SH-SY5Y (cell line): ENCODE measurements around the gene CDC7.

Experiments used
- GATA2 ChIP-seq: IDR thresholded peaks from 2 replicates; pipeline ENCODE4 v1.6.1; 2011; ENCODE audit warnings: mild to moderate bottlenecking, low read depth, low read length
- GATA3 ChIP-seq: IDR thresholded peaks from 2 replicates; pipeline ENCODE4 v1.6.1; 2011; ENCODE audit warnings: low read depth, mild to moderate bottlenecking, low read length, moderate library complexity

DNA sequence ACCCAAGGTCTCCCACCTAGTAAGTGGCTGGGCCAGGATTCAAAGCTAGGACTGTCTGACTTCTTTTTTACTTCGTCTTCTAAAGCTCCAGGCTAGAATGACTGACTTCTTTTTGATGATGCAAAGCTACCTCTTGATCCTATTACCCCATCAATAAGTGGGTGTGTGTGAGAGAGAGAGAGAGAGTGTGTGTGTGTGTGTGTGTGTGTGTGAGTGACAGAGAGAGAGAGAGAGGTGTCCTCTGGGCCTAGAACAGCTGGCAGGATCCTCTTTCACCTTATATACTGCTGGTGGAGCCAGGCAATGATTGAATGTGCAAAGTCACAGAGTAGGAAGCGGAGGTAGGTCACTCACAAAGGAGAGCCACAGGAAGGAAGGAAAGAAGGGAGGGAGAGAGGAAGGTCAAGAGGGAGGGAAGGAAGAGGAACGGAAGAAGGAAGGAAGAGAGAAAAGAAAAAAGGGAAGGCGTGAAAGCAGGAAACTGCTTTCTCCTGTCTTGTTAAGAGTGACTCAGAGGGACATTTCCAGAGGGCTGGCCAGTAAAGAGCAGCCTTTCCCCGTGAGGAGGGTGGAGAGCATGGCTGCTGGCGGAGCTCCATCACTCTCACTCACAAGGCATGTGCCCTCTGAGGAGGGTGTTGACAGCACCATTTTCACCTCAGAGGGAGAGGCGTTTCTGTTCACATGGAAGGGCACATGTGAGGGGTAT is 68.9 kb downstream of the CDC7 start:
- no peak for TF ChIP-seq GATA3
- TF ChIP-seq GATA2: no peak
